Stimulated activated CD8-positive, alpha-beta memory T cell treated with anti-CD3 and anti-CD28 coated beads, Interleukin-15, amount 100 ng/mL, for 24 hours (primary cell): ENCODE results near the gene CAPN10.
"Not testable (repeated sequence)": the region's sequence is repeated elsewhere in the genome, so short reads cannot be mapped to it uniquely, and the experiment has no call there.

Experiments
- DNase-seq: peaks from one replicate; pipeline ENCODE4 v3.0.0-alpha.2; 2020; ENCODE audit warnings: low read depth

Gene CAPN10, protein sequence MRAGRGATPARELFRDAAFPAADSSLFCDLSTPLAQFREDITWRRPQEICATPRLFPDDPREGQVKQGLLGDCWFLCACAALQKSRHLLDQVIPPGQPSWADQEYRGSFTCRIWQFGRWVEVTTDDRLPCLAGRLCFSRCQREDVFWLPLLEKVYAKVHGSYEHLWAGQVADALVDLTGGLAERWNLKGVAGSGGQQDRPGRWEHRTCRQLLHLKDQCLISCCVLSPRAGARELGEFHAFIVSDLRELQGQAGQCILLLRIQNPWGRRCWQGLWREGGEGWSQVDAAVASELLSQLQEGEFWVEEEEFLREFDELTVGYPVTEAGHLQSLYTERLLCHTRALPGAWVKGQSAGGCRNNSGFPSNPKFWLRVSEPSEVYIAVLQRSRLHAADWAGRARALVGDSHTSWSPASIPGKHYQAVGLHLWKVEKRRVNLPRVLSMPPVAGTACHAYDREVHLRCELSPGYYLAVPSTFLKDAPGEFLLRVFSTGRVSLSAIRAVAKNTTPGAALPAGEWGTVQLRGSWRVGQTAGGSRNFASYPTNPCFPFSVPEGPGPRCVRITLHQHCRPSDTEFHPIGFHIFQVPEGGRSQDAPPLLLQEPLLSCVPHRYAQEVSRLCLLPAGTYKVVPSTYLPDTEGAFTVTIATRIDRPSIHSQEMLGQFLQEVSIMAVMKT

DNA sequence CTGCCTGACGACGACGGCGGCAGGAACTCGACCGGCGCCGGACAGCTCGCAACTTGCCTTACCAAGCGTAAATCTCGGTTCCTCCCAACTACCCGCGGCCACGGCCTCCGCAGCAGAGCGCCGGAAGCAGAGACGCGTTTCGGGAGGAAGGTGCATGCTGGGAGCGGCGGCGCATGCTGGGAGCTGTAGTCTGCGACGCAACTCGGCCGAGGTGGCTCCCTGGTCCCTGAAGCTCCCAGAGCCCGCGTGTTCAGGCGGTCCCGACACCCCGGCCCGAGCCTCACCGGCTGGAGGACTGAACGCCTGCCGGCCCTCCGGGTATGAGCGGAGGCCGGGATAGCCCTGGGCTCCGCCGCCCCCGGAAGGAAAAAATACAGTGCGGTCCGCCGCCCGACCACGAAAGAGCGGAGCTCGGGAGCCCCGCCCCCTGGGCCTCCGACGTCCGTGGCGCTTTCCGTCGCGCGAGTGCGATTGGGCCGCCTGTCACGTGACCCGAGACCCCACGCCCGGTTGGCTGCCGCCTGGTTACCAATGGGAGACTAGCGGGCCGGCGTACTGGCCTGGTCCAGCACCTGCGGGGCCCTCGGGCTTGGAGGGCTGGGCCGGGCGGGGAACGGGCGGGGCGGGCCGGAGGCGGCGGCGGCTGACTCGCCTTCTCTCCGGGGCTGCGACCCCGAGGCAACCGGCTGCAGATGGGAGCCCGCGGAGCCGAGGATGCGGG is at the start of gene CAPN10:
Gene CAPN10, plus strand, starts transcription at position 537 of the 721 bp plus-strand sequence. Its CDS starts 178 bp downstream, at position 715.
- DNase-seq, result peak; percentile 91

DNA sequence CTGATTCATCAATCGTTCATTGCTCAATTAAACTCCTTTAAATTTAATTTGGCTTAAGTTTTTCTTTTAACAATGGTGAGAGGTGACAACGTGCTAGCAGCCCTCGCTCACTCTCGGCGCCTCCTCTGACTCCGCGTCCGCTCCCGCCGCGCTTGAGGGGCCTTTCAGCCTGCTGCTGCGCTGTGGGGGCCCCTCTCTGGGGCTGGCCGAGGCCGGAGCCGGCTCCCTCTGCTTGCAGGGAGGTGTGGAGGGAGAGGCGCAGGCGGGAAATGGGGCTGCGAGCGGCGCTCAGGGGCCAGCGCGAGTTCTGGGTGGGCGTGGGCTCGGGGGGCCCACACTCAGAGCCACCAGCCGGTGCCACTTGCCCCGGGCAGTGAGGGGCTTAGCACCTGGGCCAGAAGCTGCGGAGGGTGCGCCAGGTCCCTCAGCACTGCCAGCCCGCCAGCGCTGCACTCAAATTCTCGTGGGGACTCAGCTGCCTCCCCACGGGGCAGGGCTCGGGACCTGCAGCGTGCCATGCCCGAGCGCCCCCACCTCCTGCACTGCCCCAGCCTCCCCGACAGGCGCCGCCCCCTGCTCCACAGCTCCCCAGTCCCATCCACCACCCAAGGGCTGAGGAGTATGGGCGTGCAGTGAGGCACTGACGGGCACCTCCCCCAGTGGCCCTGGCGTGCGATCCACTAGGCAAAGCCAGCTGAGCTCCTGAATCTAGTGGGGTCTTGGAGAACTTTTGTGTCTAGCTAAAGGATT is 48.3 kb upstream of the CAPN10 start:
- DNase-seq, result no peak

DNA sequence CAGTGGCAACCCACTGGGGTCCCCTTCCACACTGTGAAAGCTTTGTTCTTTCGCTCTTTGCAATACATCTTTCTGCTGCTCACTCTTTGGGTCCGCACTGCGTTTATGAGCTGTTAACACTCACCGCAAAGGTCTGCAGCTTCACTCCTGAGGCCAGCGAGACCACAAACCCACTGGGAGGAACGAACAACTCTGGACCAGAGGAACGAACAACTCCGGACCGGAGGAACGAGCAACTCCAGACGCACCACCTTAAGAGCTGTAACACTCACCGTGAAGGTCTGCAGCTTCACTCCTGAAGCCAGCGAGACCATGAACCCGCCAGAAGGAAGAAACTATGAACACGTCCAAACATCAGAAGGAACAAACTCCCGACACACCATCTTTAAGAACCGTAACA is 47.4 kb upstream of the CAPN10 start:
- not testable (repeated sequence) for DNase-seq

DNA sequence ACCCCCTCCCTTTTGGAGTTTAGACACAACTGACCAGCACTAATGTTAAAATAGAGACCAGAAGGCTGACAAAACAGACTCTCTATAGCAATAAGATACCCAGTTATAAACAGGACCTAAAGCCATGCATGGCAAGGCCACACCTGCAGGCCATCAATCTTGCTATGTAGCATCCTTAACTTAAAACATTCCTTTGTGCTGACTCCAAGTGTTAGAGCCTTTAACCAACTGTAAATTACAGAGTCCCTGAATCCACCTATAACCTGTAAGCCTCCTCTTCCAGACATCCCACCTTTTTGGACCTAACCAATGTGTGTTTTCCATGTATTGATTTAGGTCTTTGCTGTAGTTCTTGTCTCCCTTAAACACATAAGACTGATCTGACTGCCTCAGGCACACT is 46.6 kb upstream of the CAPN10 start:
- DNase-seq, result no peak

DNA sequence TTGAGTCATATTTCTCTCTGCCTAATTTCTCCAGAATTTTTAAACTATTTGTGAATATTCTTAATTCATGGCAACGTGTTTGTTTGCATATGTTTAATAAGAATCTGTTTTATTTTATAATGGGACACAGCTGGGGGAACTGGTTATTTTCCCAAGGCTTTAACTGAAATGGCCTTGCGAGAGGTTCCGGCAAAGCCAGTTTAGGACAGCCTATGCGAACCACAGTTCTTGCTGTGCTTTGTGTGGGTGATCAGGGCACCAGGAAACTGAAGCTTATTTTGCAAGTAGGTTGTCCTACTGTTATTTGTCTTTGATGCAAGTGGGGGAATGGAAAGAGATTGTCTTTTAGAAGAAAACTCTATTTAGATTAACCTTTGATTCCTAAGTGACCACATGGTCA is 35.2 kb upstream of the CAPN10 start:
- no peak for DNase-seq

DNA sequence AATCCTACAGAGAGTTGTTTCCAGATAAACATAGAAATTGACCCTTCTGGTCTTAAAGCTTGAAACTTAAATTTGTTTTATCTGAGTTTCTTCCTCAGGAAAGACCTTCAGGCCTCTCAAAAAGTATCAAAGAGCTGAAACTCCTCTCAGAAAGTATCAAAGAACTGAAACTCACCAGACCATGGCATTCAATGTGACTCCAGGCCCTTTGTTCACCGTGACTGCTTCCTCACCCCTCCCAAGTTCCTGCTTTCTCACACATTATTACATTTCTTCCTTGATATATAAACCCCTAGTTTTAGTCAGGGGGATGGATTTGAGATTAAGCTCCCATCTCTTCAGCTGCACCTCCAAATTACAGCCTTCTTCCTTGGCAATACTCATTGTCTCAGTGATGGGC is 34.7 kb upstream of the CAPN10 start:
- DNase-seq, result no peak

DNA sequence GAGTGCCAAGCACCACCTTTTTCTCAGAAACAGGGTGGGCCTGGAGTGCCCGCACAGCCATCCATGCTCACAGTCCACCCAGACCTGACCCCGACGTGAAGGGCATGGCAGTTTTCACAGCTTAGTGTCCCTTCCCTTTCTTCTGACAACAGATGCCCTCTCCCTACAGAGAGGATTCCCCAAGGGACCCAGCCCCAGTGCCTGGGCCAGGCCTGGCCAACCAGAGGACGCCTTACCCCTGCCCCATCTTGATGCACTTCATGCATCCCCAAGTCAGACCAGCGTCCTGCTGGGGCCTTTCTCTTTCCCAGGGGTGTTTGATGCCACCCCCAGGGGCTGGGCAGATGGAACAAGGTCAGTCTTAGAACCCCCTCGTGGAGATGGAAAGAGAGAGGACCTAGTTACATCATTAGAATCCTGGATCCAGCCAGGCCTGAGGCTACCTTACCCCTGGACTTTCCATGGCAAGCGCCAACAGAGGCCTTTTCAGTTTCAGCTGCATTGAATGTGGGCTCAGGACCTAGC is 32.5 kb upstream of the CAPN10 start:
- no peak for DNase-seq

DNA sequence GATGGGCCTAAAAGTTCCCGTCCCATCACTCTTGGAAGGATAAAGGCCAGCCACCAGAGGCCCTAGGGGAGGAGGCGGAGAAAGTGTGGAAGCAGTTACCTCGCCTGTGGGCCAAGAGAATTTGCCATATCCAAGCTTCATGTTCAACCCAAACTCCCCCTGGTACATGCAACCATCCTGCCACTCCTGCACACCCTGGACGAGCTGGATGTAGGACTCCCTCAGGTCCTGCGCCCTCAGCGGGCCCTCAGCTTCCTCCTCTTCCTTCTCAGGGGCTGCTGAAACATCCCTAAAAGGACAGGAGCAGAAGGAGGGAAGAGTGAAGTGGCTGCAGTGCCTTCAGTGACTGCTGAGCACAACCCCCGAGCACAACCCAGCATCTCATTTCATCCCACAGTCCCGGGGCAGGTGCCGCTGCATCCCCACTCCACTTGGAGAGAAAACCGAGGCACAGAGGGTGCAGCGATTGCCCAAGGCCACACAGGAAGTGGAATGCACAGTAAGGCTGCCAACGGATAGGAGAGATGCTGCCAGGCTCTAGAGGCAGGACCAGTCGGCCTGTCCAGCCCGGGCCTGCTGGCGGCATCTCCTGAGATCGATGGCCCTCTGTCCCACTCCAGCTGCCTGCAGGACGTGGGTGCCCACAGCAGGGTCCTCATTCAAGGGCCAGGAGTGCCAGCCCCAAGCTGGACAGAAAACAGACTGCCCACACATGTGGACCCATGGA is 31.6 kb upstream of the CAPN10 start:
- no peak for DNase-seq

DNA sequence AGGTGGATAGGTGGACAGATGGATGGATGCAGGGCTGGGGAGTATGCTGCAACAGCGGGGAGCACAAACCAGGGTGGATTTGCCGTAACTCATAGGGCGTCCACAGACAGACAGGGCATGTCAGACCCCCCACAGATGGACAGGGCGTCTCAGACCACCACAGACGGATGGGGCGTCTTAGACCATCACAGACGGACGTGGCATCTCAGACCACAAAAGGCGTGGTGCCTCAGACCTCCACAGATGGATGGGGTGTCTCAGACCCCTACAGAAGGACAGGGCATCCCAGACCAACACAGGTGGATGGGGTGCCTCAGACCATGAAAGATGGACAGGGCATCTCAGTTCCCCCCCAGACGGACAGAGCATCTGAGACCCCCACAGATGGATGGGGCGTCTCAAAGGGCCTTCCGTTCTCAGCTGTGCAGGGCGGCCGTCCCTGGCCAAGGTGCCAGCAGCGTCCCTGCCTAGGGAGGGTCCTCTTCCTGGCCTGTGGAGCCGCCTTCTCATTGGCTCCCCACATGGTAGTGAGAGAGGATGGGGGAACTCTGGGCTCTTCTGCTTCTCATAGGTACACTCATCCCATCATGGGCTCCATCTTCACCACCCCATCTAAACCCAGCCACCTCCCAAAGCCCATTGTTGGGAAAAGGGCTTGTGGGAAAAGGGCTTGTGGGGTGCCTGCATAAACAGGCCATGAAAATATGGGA is 30.8 kb upstream of the CAPN10 start:
- no peak for DNase-seq

DNA sequence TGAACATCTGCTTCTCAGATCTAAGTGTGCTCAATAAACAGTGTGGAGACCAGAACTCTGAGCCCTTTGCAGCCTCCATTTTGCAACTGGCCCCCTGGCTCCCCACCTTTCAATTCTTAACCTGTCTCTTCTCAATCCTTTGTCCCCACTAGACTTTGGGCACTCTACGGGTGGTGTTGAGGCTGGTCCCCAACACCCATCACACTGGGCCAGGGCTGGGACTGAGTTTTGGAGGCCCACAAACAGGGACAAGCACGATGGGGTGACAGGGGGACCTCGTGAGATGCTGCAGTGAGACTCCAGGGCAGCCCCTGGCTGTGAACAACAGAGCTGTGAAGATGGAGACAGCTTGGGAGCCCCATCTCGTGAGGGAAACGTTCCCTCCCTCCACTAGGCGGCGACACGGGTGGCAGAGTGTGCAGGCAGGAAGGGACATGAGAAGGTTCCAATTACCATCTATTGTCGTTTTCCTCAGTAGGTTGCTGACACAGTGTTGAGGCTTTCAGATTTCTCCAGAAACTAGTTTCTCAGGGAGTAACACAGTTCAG is 29.9 kb upstream of the CAPN10 start:
- DNase-seq, result no peak

DNA sequence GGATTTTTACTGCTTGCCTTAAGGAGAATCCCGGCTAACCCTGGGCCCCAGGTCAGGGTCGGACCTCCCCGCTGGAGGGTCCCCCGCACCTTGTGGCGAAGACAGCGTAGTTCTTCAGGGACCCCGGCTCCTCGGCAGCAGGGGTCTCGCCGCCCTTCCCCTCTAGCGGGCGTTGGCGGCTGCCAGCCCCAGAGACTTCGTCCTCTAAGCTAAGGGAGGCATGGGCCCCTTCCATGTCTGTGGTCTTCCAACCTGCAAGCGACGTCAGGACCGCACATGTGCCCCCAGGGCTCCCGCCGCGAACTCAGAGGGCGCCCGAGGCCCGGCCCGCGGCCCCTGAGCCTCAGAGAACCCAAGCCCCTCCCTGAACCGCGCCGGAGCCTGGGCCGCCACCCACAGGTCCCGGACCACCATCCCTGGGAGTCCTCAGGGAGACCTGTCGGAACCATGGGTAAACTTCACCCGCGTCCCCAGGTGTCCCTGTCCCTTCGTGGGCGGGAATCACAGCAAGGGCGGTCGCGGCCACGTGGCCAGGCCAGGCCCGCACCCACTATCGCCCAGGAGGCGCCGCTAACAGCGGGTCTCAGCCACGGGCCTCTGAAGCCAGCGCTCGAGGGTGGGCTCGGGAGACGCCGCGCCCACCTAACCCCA is 29.3 kb upstream of the CAPN10 start:
- no peak for DNase-seq

DNA sequence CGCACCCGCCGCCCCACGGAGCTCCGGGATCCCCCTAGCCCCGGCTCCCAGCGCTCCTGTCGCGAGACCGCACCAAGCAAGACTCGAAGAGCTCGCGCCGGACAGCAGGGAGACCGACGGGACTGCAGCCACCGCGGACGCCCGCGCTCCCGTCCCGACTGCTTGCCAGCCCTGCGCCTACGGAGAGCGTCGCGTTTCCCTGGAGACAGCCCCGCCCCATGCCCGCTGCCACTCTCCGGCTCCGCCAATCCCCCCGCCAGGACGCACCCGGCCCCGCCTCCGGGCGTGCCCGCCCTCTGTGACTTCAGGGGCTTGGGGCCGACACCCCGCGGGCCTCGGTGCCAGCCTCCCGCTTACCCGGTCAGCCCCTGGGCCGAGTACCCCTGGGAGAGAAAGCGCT is 28.7 kb upstream of the CAPN10 start, which contains the start of gene ANKMY1:
Gene ANKMY1, minus strand, starts transcription at position 181 of the 400 bp plus-strand sequence. CDS start 653 bp downstream, outside the sequence.
- DNase-seq, result no peak

DNA sequence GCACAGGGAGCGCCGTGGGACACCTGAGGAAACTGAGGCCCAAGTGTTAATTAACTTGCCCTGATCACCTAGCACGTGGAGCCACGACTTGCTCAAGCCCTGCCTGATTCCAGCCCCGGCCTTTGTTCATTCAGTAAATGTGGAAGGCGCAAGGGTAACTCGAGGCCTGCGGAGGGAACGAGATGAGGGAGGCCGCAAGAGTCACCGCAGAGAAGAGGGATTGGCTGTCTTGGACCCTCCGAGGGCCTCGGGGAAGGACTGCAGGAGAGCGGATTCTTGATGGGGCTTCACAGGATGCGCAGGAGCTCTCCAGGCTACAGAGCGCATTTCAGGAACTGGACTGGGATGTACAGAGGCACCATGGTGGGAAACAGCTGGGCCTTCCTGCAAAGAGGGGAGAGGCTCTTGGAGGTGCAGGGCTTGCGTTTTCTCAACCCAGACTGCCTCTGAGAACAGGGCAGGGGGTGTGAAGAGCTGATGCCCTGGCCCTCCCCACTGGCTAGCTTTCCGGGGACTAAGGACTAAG is 28.2 kb upstream of the CAPN10 start:
- no peak for DNase-seq

DNA sequence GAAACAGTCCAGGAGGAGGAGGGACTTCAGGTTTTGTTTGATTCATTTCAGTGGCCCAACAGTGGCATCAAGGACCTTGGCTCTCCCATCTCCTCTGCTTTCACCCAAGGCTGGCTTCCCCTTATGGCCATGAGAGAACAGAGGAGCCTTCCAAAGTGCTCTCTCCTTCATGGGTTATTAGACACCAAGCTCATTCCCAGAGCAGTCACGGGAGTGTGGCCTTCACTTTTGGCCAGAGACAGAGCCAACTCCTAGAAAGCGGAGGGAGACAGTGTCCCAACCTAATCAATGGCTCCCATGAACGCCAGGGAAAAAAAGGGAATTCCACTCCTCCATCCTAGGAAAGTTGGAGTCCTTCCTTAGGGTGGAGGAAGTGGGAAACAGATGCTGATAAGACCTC is 27.2 kb upstream of the CAPN10 start:
- no peak for DNase-seq

DNA sequence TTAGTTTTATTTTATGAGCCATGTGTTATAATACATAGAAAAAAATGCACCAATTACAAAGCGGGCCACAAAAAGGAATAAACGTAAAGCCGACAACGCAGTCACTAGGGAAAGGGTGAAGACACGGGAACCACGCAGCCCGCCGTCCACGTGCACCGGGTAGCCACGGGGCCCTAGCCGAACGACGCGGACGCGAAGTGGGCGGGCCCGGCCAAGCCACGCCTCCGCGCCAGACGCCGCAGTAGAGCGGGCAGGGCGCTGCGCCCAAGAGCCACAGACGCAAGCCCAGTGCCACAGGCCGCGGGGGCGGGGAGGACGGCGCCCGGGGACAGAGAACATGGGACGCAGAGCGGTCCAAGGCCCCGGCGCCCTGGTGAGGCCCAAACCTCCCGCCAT is 26.5 kb upstream of the CAPN10 start, which contains the start of gene DUSP28:
Gene DUSP28, plus strand, starts transcription at position 274 of the 396 bp plus-strand sequence. CDS start 328 bp downstream, outside the sequence.
- peak; percentile 88 for DNase-seq

DNA sequence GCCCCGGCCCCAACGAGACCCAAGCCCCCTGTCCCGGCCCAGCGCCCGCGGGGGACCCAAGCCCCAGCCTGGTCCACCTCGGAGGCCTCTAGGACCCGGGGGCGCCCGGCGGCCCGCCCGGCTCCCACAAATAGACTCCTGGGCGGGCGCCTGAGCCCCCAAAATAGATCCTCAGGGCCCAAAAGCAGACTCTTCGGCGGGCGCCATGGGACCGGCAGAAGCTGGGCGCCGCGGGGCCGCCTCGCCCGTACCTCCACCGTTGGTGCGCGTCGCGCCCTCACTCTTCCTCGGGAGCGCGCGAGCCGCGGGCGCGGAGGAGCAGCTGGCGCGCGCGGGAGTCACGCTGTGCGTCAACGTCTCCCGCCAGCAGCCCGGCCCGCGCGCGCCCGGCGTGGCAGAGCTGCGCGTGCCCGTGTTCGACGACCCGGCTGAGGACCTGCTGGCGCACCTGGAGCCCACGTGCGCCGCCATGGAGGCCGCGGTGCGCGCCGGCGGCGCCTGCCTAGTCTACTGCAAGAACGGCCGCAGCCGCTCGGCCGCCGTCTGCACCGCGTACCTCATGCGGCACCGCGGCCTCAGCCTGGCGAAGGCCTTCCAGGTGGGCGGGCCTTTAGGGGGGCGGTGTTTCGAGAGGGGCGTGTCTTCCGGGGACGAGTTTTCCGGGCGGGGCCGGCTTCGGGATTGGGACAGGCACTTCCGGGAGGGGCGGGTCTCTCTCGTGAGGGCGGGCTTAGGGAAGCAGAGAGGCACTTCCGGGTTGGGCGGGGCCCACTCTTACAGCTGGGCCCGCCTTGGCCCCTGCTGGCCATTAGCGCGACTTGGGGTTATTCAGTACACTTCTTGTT is 25.8 kb upstream of the CAPN10 start:
- peak; percentile 98 for DNase-seq

DNA sequence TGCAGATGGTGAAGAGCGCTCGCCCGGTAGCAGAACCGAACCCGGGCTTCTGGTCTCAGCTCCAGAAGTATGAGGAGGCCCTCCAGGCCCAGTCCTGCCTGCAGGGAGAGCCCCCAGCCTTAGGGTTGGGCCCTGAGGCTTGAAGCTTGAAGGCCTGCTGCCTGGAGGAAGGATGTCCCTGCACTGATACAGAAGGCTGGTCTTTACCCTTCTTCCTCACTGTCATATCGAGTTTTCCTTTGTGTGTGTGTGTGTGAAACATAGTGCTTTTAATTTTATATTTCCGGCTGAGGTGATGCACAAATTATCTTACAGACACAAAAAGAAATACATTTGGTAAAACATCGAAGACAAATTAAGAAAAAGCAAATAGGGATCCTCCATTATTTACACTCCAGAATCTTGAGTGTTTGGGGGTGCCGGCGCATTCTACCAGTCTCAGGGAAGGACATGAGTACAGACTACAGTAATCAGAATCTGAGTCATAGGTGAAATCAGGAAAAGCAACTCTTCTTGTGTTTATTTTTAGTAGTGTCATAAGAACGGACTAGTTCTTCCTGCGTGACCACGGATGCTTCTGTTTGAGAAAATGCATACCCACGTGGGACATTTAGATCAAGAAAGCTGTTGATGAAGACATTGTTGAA is 25.1 kb upstream of the CAPN10 start:
- no peak for DNase-seq

DNA sequence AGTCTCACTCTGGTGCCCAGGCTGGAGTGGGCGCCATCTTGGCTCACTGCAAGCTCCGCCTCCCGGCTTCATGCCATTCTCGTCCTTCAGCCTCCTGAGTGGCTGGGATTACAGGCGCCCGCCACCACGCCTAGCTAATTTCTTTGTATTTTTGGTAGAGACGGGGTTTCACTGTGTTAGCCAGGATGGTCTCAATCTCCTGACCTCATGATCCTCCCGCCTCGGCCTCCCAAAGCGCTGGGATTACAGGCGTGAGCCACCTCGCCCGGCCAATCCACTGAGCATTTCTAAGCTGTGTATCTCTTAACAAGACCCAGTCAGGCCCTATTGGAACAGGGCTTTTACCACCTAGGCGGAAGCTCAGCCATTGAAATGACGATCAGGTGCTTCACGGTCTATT is 23.3 kb upstream of the CAPN10 start:
- DNase-seq, result not testable (repeated sequence)
